ENCODE data around the gene SLC9C1.

- TF ChIP-seq CTCF (IDR thresholded peaks at IDR 0.05) (no peak), POLR2A (IDR thresholded peaks at IDR 0.05) (no peak), EP300 (IDR thresholded peaks at IDR 0.05) (no peak)
Observed at GRCh38 chr3:112137781-112138180, 156.2 kb downstream of the SLC9C1 start.
